H1 (cell line): ENCODE measurements around the gene CD99.

Experiments
- ASH2L ChIP-seq: fragments of 200-600, 300-600 bp; sonication (generic); IDR thresholded peaks from one replicate; pipeline ENCODE4 v1.7.1; 2017; ENCODE audit warnings: low read length
- CBX5 ChIP-seq: fragments of 300-800, 300-1000 bp; sonication (generic); IDR thresholded peaks from 2 replicates; pipeline ENCODE4 v1.7.1; 2016; ENCODE audit warnings: antibody characterized with exemption, low read length, low read depth
- CTCF ChIP-seq, 3 experiments: IDR thresholded peaks; 1 replicate in 2 of 3; 2 replicates in 1 of 3; pipeline versions ENCODE4 v1.5.1 to v1.6.1; 2011; ENCODE audit warnings: low read length in 3 of 3, mild to moderate bottlenecking in 3 of 3, inconsistent platforms in 2 of 3, low read depth in 1 of 3, moderate library complexity in 1 of 3; ENCODE audit not compliant: insufficient read depth in 1 of 3; ENCODE audit errors: control extremely low read depth in 1 of 3
- EZH2 ChIP-seq: fragments of 200-600 bp; sonication (generic); IDR thresholded peaks from 2 replicates; pipeline ENCODE4 v1.7.1; 2012; ENCODE audit warnings: low read depth, mild to moderate bottlenecking, moderate library complexity, low read length, inconsistent platforms; ENCODE audit not compliant: severe bottlenecking
- KDM5A ChIP-seq: fragments of 200-600 bp; IDR thresholded peaks from 2 replicates; pipeline ENCODE4 v1.7.1; 2012; ENCODE audit warnings: mild to moderate bottlenecking, low read length, inconsistent platforms, mixed read lengths
- MAFK ChIP-seq: IDR thresholded peaks from 2 replicates; pipeline ENCODE4 v1.6.1; 2012; ENCODE audit warnings: low read depth, mild to moderate bottlenecking, improper control_type of control experiment, low read length
- POLR2A ChIP-seq, 2 experiments: IDR thresholded peaks; 1 replicate in 1 of 2; 2 replicates in 1 of 2; pipeline ENCODE4 v1.6.1; 2011; ENCODE audit warnings: low read depth in 2 of 2, low read length in 2 of 2, mild to moderate bottlenecking in 2 of 2; ENCODE audit errors: control extremely low read depth in 1 of 2
- RBBP5 ChIP-seq: IDR thresholded peaks from 2 replicates; pipeline ENCODE4 v1.7.1; 2012; ENCODE audit warnings: low read depth, mild to moderate bottlenecking, inconsistent platforms, low read length, moderate library complexity, borderline replicate concordance
- RFX5 ChIP-seq: IDR thresholded peaks from 2 replicates; pipeline ENCODE4 v1.6.1; 2011; ENCODE audit warnings: low read depth, low read length, improper control_type of control experiment, borderline replicate concordance
- TEAD4 ChIP-seq: IDR thresholded peaks from 2 replicates; pipeline ENCODE4 v1.6.1; 2012; ENCODE audit warnings: low read depth, low read length, inconsistent platforms, mixed read lengths
- TF ChIP-seq, protein P1 (sequence below): IDR thresholded peaks from 2 replicates; pipeline ENCODE4 v1.6.1; 2012; ENCODE audit warnings: inconsistent platforms
- TF ChIP-seq, protein P2 (sequence below): IDR thresholded peaks from 2 replicates; pipeline ENCODE4 v1.6.1; 2011; ENCODE audit warnings: low read depth, mild to moderate bottlenecking, low read length; ENCODE audit not compliant: insufficient read depth
- TF ChIP-seq, protein P3 (sequence below): IDR thresholded peaks from 2 replicates; pipeline ENCODE4 v1.6.1; 2011; ENCODE audit warnings: low read length, improper control_type of control experiment

- TF ChIP-seq, protein P1, sequence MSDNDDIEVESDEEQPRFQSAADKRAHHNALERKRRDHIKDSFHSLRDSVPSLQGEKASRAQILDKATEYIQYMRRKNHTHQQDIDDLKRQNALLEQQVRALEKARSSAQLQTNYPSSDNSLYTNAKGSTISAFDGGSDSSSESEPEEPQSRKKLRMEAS = no peak
- TF ChIP-seq EZH2 (no peak), CTCF (IDR thresholded peaks at IDR 0.05; ENCODE audit: control extremely low read depth in 1 of 3, insufficient read depth in 1 of 3, low read depth in 1 of 3, low read length in 3 of 3) (no peak), POLR2A (IDR thresholded peaks at IDR 0.05; ENCODE audit: control extremely low read depth in 1 of 2, low read depth in 2 of 2, low read length in 2 of 2) (no peak), RBBP5 (no peak), CBX5 (no peak), ASH2L (no peak), RFX5 (no peak), KDM5A (no peak), MAFK (no peak), TEAD4 (no peak)
- TF ChIP-seq, protein P2, sequence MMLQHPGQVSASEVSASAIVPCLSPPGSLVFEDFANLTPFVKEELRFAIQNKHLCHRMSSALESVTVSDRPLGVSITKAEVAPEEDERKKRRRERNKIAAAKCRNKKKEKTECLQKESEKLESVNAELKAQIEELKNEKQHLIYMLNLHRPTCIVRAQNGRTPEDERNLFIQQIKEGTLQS = no peak
- TF ChIP-seq, protein P3, sequence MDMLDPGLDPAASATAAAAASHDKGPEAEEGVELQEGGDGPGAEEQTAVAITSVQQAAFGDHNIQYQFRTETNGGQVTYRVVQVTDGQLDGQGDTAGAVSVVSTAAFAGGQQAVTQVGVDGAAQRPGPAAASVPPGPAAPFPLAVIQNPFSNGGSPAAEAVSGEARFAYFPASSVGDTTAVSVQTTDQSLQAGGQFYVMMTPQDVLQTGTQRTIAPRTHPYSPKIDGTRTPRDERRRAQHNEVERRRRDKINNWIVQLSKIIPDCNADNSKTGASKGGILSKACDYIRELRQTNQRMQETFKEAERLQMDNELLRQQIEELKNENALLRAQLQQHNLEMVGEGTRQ = no peak
These were observed 33.5 kb upstream of the CD99 start for GRCh38 chrX:2657532-2658113.
